Prostate gland (tissue), 2 donors: ENCODE measurements around the gene SH3BP4. TPM values are rescaled to one million over a fixed set of nuclear protein-coding genes. Genes with fewer than 3 reads are reported as not detected.

Source experiments
- DNase-seq: peaks from one replicate; pipeline ENCODE4 v3.0.0-alpha.2; 2019; ENCODE audit warnings: low spot score
- H3K27ac ChIP-seq, 2 donors: fragments of 200-600 bp; sonication (generic); 2 replicates each; pipeline ENCODE4 v1.5.1; 2017 to 2019
- H3K27me3 ChIP-seq: fragments of 200-600 bp; sonication (generic); replicated peaks from 2 replicates; pipeline ENCODE4 v1.5.1; 2019; ENCODE audit not compliant: insufficient read depth
- H3K36me3 ChIP-seq, 2 donors: fragments of 200-600 bp; sonication (generic); 1 replicate in 1 of 2; 2 replicates in 1 of 2; pipeline versions ENCODE4 v1.5.1 to v1.8.1; 2017 to 2019
- H3K4me1 ChIP-seq: fragments of 200-600 bp; sonication (generic); replicated peaks from 2 replicates; pipeline ENCODE4 v1.5.1; 2019
- H3K4me3 ChIP-seq, 2 donors: fragments of 200-600 bp; sonication (generic); 2 replicates each; pipeline ENCODE4 v1.5.1; 2017 to 2019
- H3K9me3 ChIP-seq: fragments of 200-600 bp; sonication (generic); 2 replicates; pipeline ENCODE4 v1.5.1; 2017
- CTCF ChIP-seq, 4 experiments: fragments of 200-600 bp in 2 of 4; fragments of 450-650 bp in 2 of 4; sonication (generic) in 2 of 4; IDR thresholded peaks; 1 replicate in 3 of 4; 2 replicates in 1 of 4; pipeline ENCODE4 v1.5.1; 2016 to 2019; ENCODE audit warnings: antibody characterized with exemption in 4 of 4, mild to moderate bottlenecking in 2 of 4, moderate library complexity in 2 of 4
- POLR2A ChIP-seq: fragments of 450-650 bp; IDR thresholded peaks from one replicate; pipeline ENCODE4 v1.6.1; 2016; ENCODE audit warnings: antibody characterized with exemption, mild to moderate bottlenecking
- POLR2AphosphoS5 ChIP-seq: sonication (generic); formaldehyde crosslinking; IDR thresholded peaks from one replicate; pipeline ENCODE4 v1.6.1; 2017; ENCODE audit warnings: antibody characterized with exemption
- WGBS: methylation state at CpG from one replicate; pipeline ENCODE4 v1.1.5; 2018; 5-methylcytosine and 5-hydroxymethylcytosine counted together
- intact Hi-C: fragments of 100-400 bp; cut with DNase I; formaldehyde crosslinking; loops from one replicate; pipeline ENCODE4 v1.14.2; 2022
- total RNA-seq, 2 donors: library from RNA; depleted of rRNA; stranded (reverse); fragments of >200 nt; gene quantifications; one replicate each; pipeline ENCODE4 v1.1.0, GENCODE V29; 2016

SH3BP4 gene
- total RNA-seq, 2 donors from 2014 or later, result 86.7 to 134 TPM

- peaks cover 33% of the 10 kb centered on the region for H3K4me1 ChIP-seq
- no peaks in the 10 kb centered on the region for H3K9me3 ChIP-seq
- TF ChIP-seq POLR2AphosphoS5, result peak; percentile 93
- TF ChIP-seq CTCF (IDR thresholded peaks at IDR 0.05), result no peak
- no peak for TF ChIP-seq POLR2A
- peak; percentile 83 for DNase-seq
- H3K27ac ChIP-seq, result peak overlapping the region; percentile 81 to 84
- H3K36me3 ChIP-seq, result no peaks in the 10 kb centered on the region
- 34% methylated on average over 6 of the region's 6 CpGs for WGBS
- H3K27me3 ChIP-seq, result no peaks in the 10 kb centered on the region
- H3K4me3 ChIP-seq, result no peak overlapping the region
- intact Hi-C loops, result no loop called here
Observed at GRCh38 chr2:235008584-235009044, 56.8 kb downstream of the SH3BP4 start.

GRCh38 chr2:235009081-235009480 lies 57.3 kb downstream of the SH3BP4 start:
- no peaks in the 10 kb centered on the region for H3K9me3 ChIP-seq
- intact Hi-C loops, result no loop called here
- H3K4me1 ChIP-seq, result peaks cover 33% of the 10 kb centered on the region
- DNase-seq, result no peak
- 79% methylated on average over 6 of the region's 6 CpGs for WGBS
- no peaks in the 10 kb centered on the region for H3K27me3 ChIP-seq
- TF ChIP-seq CTCF (IDR thresholded peaks at IDR 0.05), result no peak
- TF ChIP-seq POLR2A, result no peak
- no peak for TF ChIP-seq POLR2AphosphoS5
- no peak overlapping the region for H3K4me3 ChIP-seq
- H3K27ac ChIP-seq, result peak overlapping the region; percentile 81 to 84
- H3K36me3 ChIP-seq, result no peaks in the 10 kb centered on the region

DNA sequence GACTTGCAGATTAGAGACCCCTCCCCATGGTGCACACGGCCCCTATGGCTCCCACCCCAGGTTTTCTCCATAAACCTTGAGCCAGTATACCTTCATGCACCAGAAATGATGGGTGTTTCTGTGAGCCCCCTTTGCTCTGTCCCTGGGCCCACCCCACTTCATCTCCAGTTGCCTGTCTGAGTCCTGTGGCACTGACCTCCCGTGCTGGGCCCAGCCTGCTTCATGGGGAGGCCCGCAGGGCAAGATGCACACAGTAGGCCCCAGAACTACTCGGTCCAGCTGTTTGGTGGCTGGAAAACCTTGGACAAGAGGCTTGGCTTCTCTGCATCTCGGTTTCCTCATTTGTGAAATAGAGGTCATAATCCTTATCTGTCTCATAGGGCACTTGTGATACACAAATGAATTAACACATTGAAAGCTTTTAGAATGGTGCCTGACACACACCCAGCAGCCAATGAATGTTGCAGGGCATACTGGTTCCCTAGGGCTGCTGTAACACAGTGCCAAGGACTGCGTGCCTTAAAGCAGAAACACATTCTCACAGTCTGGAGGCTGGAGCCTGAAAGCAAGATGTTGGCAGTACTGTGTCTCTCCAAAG lies 58.4 kb downstream of the SH3BP4 start:
- Histone ChIP-seq H3K27me3 (no peaks in the 10 kb centered on the region), H3K27ac (peak overlapping the region; percentile 81 to 84), H3K36me3 (no peaks in the 10 kb centered on the region), H3K4me3 (no peak overlapping the region), H3K4me1 (peaks cover 29% of the 10 kb centered on the region), H3K9me3 (no peaks in the 10 kb centered on the region)
- WGBS, result 97% methylated on average over 6 of the region's 6 CpGs
- TF ChIP-seq POLR2A (no peak), POLR2AphosphoS5 (no peak), CTCF (IDR thresholded peaks at IDR 0.05) (no peak)
- DNase-seq, result no peak
- intact Hi-C loops, result no loop called here

GRCh38 chr2:235011607-235011928 lies 59.8 kb downstream of the SH3BP4 start:
- H3K27ac ChIP-seq, result peak overlapping the region; percentile 81 to 84
- peaks cover 20% of the 10 kb centered on the region for H3K4me1 ChIP-seq
- intact Hi-C loops, result no loop called here

More at GRCh38 chr2:235011607-235011928, 59.8 kb downstream of the SH3BP4 start:
- H3K4me3 ChIP-seq, result no peak overlapping the region
- no peaks in the 10 kb centered on the region for H3K27me3 ChIP-seq
- no peaks in the 10 kb centered on the region for H3K9me3 ChIP-seq
- WGBS, result 68% methylated on average over 5 of the region's 5 CpGs
- DNase-seq, result no peak
- no peaks in the 10 kb centered on the region for H3K36me3 ChIP-seq
- TF ChIP-seq POLR2AphosphoS5 (peak; percentile 39), CTCF (IDR thresholded peaks at IDR 0.05) (no peak)
